Psoas muscle (tissue), 8 donors: ENCODE results near the gene EPO. TPM values are rescaled to one million over a fixed set of nuclear protein-coding genes. Genes with fewer than 3 reads are reported as not detected.
"Not testable (repeated sequence)": the region's sequence is repeated elsewhere in the genome, so short reads cannot be mapped to it uniquely, and the experiment has no call there.

ENCODE experiments used
- ATAC-seq, 4 donors: fragments of 200-7000 bp; cut with Tn5 transposase; one replicate each; pipeline ENCODE4 v1.9.1; 2020; ENCODE audit warnings: moderate library complexity in 3 of 4, mild to moderate bottlenecking in 2 of 4
- DNase-seq, 2 donors: peaks; one replicate each; pipeline ENCODE4 v3.0.0-alpha.2; 2020
- H3K27ac ChIP-seq: fragments of 200-600 bp; one replicate; pipeline ENCODE4 v1.8.0; 2022
- H3K27me3 ChIP-seq, 3 donors: fragments of 200-600 bp in 1 of 3; one replicate each; pipeline versions ENCODE4 v1.6.1 to v1.8.0; 2013 to 2022; ENCODE audit warnings: low read length in 2 of 3, mild to moderate bottlenecking in 2 of 3, moderate library complexity in 1 of 3; ENCODE audit not compliant: insufficient read depth in 3 of 3
- H3K36me3 ChIP-seq, 2 donors: fragments of 200-600 bp in 1 of 2; one replicate each; pipeline versions ENCODE4 v1.6.1 to v1.8.0; 2013 to 2022; ENCODE audit warnings: low read depth in 1 of 2, mild to moderate bottlenecking in 1 of 2, moderate library complexity in 1 of 2; ENCODE audit not compliant: insufficient read depth in 1 of 2
- H3K4me1 ChIP-seq: fragments of 200-600 bp; one replicate; pipeline ENCODE4 v1.8.0; 2022
- H3K4me3 ChIP-seq: fragments of 200-600 bp; one replicate; pipeline ENCODE4 v1.8.0; 2022; ENCODE audit warnings: mild to moderate bottlenecking
- H3K9me3 ChIP-seq: fragments of 200-600 bp; one replicate; pipeline ENCODE4 v1.8.0; 2022
- CTCF ChIP-seq: fragments of 200-600 bp; IDR thresholded peaks from one replicate; pipeline ENCODE4 v1.8.0; 2022; ENCODE audit warnings: antibody characterized with exemption
- WGBS, 3 donors: extraction: QIAGEN DNeasy Blood & Tissue Kit; methylation state at CpG; one replicate each; pipeline versions ENCODE4 v1.1.6 to v1.1.7; 2013; 5-methylcytosine and 5-hydroxymethylcytosine counted together
- intact Hi-C, 2 donors: fragments of 100-400 bp; cut with DNase I; formaldehyde crosslinking; loops; one replicate each; pipeline versions ENCODE4 v1.11.0 to v1.14.2; 2022
- polyA plus RNA-seq, 3 donors: library from polyadenylated mRNA; stranded (reverse); fragments of 200-250 nt; gene quantifications; one replicate each; pipeline ENCODE4 v1.2.3, GENCODE V29; 2013
- total RNA-seq, 4 donors: library from RNA; stranded (reverse); fragmentation: NEBNext Ultra II Directional in 2 of 4; extraction: Animal tissue kit (Norgen Biotek cat#: 25700) in 2 of 4; gene quantifications; one replicate each; pipeline versions ENCODE4 v1.2.1 to v1.2.4, GENCODE V29; 2021 to 2023
- donor health status: healthy with polysubstance abuse.
- donor health status: DM: no; HTN: no; CAD: no; lungs with moderate emphysema.
- donor health status: Bipolar disorder and iron deficiency.
- donor health status: healthy.
- donor health status: DM: yes; HTN: yes; CAD: no.
- donor health status: DM: no; HTN: no; CAD: no.
- donor health status: DM: no; HTN: no; CAD: no.
- donor health status: DM: yes; HTN: yes; CAD: no.

EPO gene
- total and polyA plus RNA-seq, 7 donors: not detected

DNA sequence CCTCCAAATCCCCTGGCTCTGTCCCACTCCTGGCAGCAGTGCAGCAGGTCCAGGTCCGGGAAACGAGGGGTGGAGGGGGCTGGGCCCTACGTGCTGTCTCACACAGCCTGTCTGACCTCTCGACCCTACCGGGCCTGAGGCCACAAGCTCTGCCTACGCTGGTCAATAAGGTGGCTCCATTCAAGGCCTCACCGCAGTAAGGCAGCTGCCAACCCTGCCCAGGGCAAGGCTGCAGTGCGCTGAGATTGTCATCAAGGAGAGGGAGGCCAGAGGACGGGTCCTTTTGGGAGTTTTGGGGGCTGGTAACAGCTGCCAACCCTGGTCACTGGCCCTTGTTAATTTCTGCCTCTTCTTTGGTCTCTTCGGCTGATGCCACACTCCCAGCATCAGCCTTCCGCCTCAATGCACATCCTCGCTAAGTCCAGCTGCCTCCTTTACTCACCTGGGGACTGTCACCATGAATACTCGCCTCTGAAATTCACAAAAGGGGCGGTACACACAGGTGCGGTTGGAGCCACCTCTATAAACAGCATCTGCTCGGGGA, 3.5 kb downstream of the EPO start:
- intact Hi-C loops: loop anchor here (2.0 to 10.0 kb wide), 2 partner anchors 249 to 257 kb away; partner anchors contain the start of gene TSC22D4 (in 1 of the 2)
- 76 to 77% (median 77%) methylated on average over 16 of the region's 16 CpGs for WGBS, 3 donors
- DNase-seq: no peak

GRCh38 chr7:100724364-100724763, 4.1 kb downstream of the EPO start:
- H3K27ac ChIP-seq, H3K36me3 ChIP-seq, H3K4me1 ChIP-seq, H3K4me3 ChIP-seq, ATAC-seq, H3K9me3 ChIP-seq, DNase-seq: not testable (repeated sequence)
- intact Hi-C loops: loop anchor here (2.0 to 10.0 kb wide), 2 partner anchors 250 to 258 kb away; partner anchors contain the start of gene TSC22D4 (in 1 of the 2)
- WGBS, 3 donors: 88 to 94% (median 88%) methylated on average over 2 of the region's 2 CpGs
- H3K27me3 ChIP-seq: peaks cover 0 to 42% (median 14%) of the 10 kb centered on the region in 3 donors

More for the DNA sequence above, 3.5 kb downstream of the EPO start:
- H3K36me3 ChIP-seq: no peaks in the 10 kb centered on the region
- no peak overlapping the region for H3K27ac ChIP-seq
- no peaks in the 10 kb centered on the region for H3K9me3 ChIP-seq
- ATAC-seq: no peak
- no peak for TF ChIP-seq CTCF
- no peak overlapping the region for H3K4me3 ChIP-seq
- no peaks in the 10 kb centered on the region for H3K4me1 ChIP-seq
- H3K27me3 ChIP-seq: peaks cover 0 to 42% (median 14%) of the 10 kb centered on the region in 3 donors

DNA sequence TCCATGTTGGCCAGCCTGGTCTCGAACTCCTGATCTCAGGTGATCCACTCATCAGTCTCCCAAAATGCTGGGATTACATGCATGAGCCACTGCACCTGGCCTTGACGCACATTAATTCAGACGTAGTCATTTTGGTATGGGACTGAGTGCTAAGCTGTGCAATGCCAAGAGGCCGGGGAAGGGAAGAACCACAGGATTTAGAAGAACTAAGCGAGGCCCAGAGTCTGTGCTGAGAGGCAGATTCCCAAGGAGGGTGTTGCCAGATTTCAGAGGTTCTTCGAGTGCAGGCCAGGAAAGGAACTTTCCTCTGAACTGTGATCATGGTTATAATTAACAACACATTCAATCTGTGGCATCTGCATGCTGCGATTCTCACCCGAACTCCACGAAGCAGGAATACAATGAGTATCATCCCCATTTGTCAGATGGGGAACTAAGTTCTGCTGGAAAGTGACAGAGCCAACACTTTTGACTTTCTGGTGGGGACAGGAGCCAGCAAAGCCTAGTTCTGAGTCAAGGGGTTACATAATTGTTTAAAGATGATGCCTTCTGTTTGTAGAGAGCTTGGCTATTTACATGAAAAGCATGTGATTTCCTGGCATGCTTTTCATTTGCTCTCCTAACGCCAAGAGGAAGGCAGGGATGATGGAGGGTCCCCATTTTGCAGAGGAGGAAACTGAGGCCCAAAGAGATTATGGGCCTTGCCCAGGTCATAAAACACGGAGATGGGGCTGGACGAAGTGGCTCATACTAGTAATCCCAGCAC, 6.9 kb downstream of the EPO start:
- no peak overlapping the region for H3K4me3 ChIP-seq
- DNase-seq: no peak

GRCh38 chr7:100728196-100728595, 7.9 kb downstream of the EPO start:
- H3K36me3 ChIP-seq: no peaks in the 10 kb centered on the region
- no peak overlapping the region for H3K27ac ChIP-seq
- H3K4me3 ChIP-seq: no peak overlapping the region
- no peak for ATAC-seq
- no peaks in the 10 kb centered on the region for H3K9me3 ChIP-seq
- intact Hi-C loops: loop anchor here in 1 of 2 donors (10.0 kb wide), 1 partner anchor 253 kb away; the partner anchor contains the start of gene TSC22D4
- WGBS, 3 donors: 52 to 58% (median 53%) methylated on average over 8 of the region's 8 CpGs
- no peak for DNase-seq
- no peak for TF ChIP-seq CTCF
- peaks cover 0 to 11% (median 0%) of the 10 kb centered on the region in 3 donors for H3K27me3 ChIP-seq
- H3K4me1 ChIP-seq: no peaks in the 10 kb centered on the region

More for the DNA sequence above, 6.9 kb downstream of the EPO start:
- H3K9me3 ChIP-seq: no peaks in the 10 kb centered on the region
- TF ChIP-seq CTCF: no peak
- 48 to 50% (median 48%) methylated on average over 12 of the region's 12 CpGs for WGBS, 3 donors
- intact Hi-C loops: loop anchor here in 1 of 2 donors (10.0 kb wide), 1 partner anchor 252 kb away; the partner anchor contains the start of gene TSC22D4
- no peak overlapping the region for H3K27ac ChIP-seq
- no peak for ATAC-seq
- H3K27me3 ChIP-seq: peaks cover 0 to 16% (median 3%) of the 10 kb centered on the region in 3 donors
- H3K4me1 ChIP-seq: no peaks in the 10 kb centered on the region
- H3K36me3 ChIP-seq: no peaks in the 10 kb centered on the region

- intact Hi-C loops: no loop called here
- 17% methylated on average over 3 of the region's 3 CpGs; no CpG with 5 or more reads in 2 of the 3 donors for WGBS, 3 donors
- no peaks in the 10 kb centered on the region for H3K36me3 ChIP-seq
Measured at GRCh38 chr7:100730136-100730800, 10.0 kb downstream of the EPO start.

More at GRCh38 chr7:100730136-100730800, 10.0 kb downstream of the EPO start:
- no peak for DNase-seq
- Histone ChIP-seq H3K9me3 (no peaks in the 10 kb centered on the region), H3K4me3 (no peak overlapping the region), H3K4me1 (no peaks in the 10 kb centered on the region), H3K27ac (no peak overlapping the region), H3K27me3 (no peaks in the 10 kb centered on the region)
- no peak for ATAC-seq
- no peak for TF ChIP-seq CTCF
